H1 (cell line): ENCODE results near the gene RIF1.

Experiments used
- CREB1 ChIP-seq: IDR thresholded peaks from 2 replicates; pipeline ENCODE4 v1.6.1; 2012; ENCODE audit warnings: inconsistent platforms
- CTCF ChIP-seq, 3 experiments: IDR thresholded peaks; 1 replicate in 2 of 3; 2 replicates in 1 of 3; pipeline versions ENCODE4 v1.5.1 to v1.6.1; 2011; ENCODE audit warnings: low read length in 3 of 3, mild to moderate bottlenecking in 3 of 3, inconsistent platforms in 2 of 3, low read depth in 1 of 3, moderate library complexity in 1 of 3; ENCODE audit not compliant: insufficient read depth in 1 of 3; ENCODE audit errors: control extremely low read depth in 1 of 3
- EGR1 ChIP-seq: IDR thresholded peaks from 2 replicates; pipeline ENCODE4 v1.6.1; 2011; ENCODE audit warnings: low read depth, low read length, borderline replicate concordance
- EZH2 ChIP-seq: fragments of 200-600 bp; sonication (generic); IDR thresholded peaks from 2 replicates; pipeline ENCODE4 v1.7.1; 2012; ENCODE audit warnings: low read depth, mild to moderate bottlenecking, moderate library complexity, low read length, inconsistent platforms; ENCODE audit not compliant: severe bottlenecking
- FOSL1 ChIP-seq: IDR thresholded peaks from 2 replicates; pipeline ENCODE4 v1.6.1; 2011; ENCODE audit warnings: mild to moderate bottlenecking, low read depth, low read length, moderate library complexity; ENCODE audit not compliant: insufficient read depth
- GABPA ChIP-seq: IDR thresholded peaks from 2 replicates; pipeline ENCODE4 v1.6.1; 2011; ENCODE audit warnings: mild to moderate bottlenecking, low read length, moderate library complexity, borderline replicate concordance; ENCODE audit not compliant: insufficient read depth
- POLR2A ChIP-seq, 2 experiments: IDR thresholded peaks; 1 replicate in 1 of 2; 2 replicates in 1 of 2; pipeline ENCODE4 v1.6.1; 2011; ENCODE audit warnings: low read depth in 2 of 2, low read length in 2 of 2, mild to moderate bottlenecking in 2 of 2; ENCODE audit errors: control extremely low read depth in 1 of 2
- POLR2AphosphoS5 ChIP-seq: IDR thresholded peaks from 2 replicates; pipeline ENCODE4 v1.6.1; 2011; ENCODE audit warnings: low read depth, low read length
- RNF2 ChIP-seq: fragments of 200-900, 300-1000 bp; sonication (generic); IDR thresholded peaks from 2 replicates; pipeline ENCODE4 v1.7.1; 2016; ENCODE audit warnings: borderline replicate concordance, low read depth, mild to moderate bottlenecking, antibody characterized with exemption, low read length; ENCODE audit not compliant: poor library complexity, severe bottlenecking; ENCODE audit errors: missing control alignments
- SAP30 ChIP-seq: fragments of 300-600 bp; sonication (generic); IDR thresholded peaks from 2 replicates; pipeline ENCODE4 v1.7.1; 2012; ENCODE audit warnings: low read length, moderate library complexity, mild to moderate bottlenecking, inconsistent platforms; ENCODE audit not compliant: insufficient read depth, insufficient replicate concordance
- SP1 ChIP-seq: IDR thresholded peaks from 2 replicates; pipeline ENCODE4 v1.6.1; 2011; ENCODE audit warnings: low read depth, low read length
- SRF ChIP-seq: IDR thresholded peaks from 2 replicates; pipeline ENCODE4 v1.6.1; 2011; ENCODE audit warnings: mild to moderate bottlenecking, low read depth, low read length, moderate library complexity
- TCF12 ChIP-seq: IDR thresholded peaks from 2 replicates; pipeline ENCODE4 v1.6.1; 2011; ENCODE audit warnings: low read depth, mild to moderate bottlenecking, low read length
- USF2 ChIP-seq: IDR thresholded peaks from 2 replicates; pipeline ENCODE4 v1.6.1; 2011; ENCODE audit warnings: low read length, improper control_type of control experiment

- no peak for TF ChIP-seq CTCF (IDR thresholded peaks at IDR 0.05; ENCODE audit: control extremely low read depth in 1 of 3, insufficient read depth in 1 of 3, low read depth in 1 of 3, low read length in 3 of 3)
- TF ChIP-seq EZH2, result no peak
- no peak for TF ChIP-seq POLR2AphosphoS5
- no peak for TF ChIP-seq CREB1
- TF ChIP-seq SRF, result no peak
- TF ChIP-seq RNF2, result no peak
- no peak for TF ChIP-seq USF2
- no peak for TF ChIP-seq SP1
- no peak for TF ChIP-seq GABPA
- TF ChIP-seq EGR1, result no peak
- no peak for TF ChIP-seq TCF12
- TF ChIP-seq POLR2A (IDR thresholded peaks at IDR 0.05; ENCODE audit: control extremely low read depth in 1 of 2, low read depth in 2 of 2, low read length in 2 of 2), result no peak
- TF ChIP-seq FOSL1, result no peak
- TF ChIP-seq SAP30, result no peak
Measured at GRCh38 chr2:151438506-151438905, 28.8 kb downstream of the RIF1 start.
